Measurements from ENCODE around the gene IGDCC3.

Gene IGDCC3

GRCh38 chr15:65414841-65415621 lies 37.2 kb upstream of the IGDCC3 start:
- H3K36me3 ChIP-seq (ENCODE audit: insufficient read depth, low read length), result no peaks in the 10 kb centered on the region
- H3K27me3 ChIP-seq (ENCODE audit: insufficient read depth, low read length), result 0 out of 2 replicates have a peak, but pooled peaks cover 10% of the 10 kb centered on the region
- no peaks in the 10 kb centered on the region for H3K4me1 ChIP-seq (ENCODE audit: insufficient read depth, low read length, severe bottlenecking)
- no peak for TF ChIP-seq EZH2 (IDR thresholded peaks at IDR 0.05; ENCODE audit: borderline replicate concordance, low read length)
- TF ChIP-seq, protein P1, sequence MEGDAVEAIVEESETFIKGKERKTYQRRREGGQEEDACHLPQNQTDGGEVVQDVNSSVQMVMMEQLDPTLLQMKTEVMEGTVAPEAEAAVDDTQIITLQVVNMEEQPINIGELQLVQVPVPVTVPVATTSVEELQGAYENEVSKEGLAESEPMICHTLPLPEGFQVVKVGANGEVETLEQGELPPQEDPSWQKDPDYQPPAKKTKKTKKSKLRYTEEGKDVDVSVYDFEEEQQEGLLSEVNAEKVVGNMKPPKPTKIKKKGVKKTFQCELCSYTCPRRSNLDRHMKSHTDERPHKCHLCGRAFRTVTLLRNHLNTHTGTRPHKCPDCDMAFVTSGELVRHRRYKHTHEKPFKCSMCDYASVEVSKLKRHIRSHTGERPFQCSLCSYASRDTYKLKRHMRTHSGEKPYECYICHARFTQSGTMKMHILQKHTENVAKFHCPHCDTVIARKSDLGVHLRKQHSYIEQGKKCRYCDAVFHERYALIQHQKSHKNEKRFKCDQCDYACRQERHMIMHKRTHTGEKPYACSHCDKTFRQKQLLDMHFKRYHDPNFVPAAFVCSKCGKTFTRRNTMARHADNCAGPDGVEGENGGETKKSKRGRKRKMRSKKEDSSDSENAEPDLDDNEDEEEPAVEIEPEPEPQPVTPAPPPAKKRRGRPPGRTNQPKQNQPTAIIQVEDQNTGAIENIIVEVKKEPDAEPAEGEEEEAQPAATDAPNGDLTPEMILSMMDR (IDR thresholded peaks at IDR 0.05; ENCODE audit: low read length), result no peak
- H3K4me3 ChIP-seq (ENCODE audit: low read depth, low read length, poor library complexity, severe bottlenecking), result no peak overlapping the region
- no peak overlapping the region for H2AFZ ChIP-seq (ENCODE audit: low read length)
- no peaks in the 10 kb centered on the region for H3K79me2 ChIP-seq (ENCODE audit: insufficient read depth, low read length)
- no peak overlapping the region for H3K9ac ChIP-seq (ENCODE audit: low read length)
- no peaks in the 10 kb centered on the region for H4K20me1 ChIP-seq (ENCODE audit: insufficient read depth, low read length)
- no peak overlapping the region for H3K27ac ChIP-seq (ENCODE audit: low read depth, low read length, poor library complexity, severe bottlenecking)
- no peaks in the 10 kb centered on the region for H3K9me2 ChIP-seq (ENCODE audit: low read depth, low read length)
- no peak overlapping the region for H3K4me2 ChIP-seq (ENCODE audit: low read length)
- H3K9me3 ChIP-seq (ENCODE audit: low read length), result no peaks in the 10 kb centered on the region
- no peaks in the 10 kb centered on the region for H3F3A ChIP-seq (ENCODE audit: insufficient read depth, low read length)

GRCh38 chr15:65413760-65414144 lies 36.0 kb upstream of the IGDCC3 start:
- Histone ChIP-seq H3F3A (ENCODE audit: insufficient read depth, low read length) (no peaks in the 10 kb centered on the region), H3K27me3 (ENCODE audit: insufficient read depth, low read length) (0 out of 2 replicates have a peak, but pooled peaks cover 10% of the 10 kb centered on the region), H3K27ac (ENCODE audit: low read depth, low read length, poor library complexity, severe bottlenecking) (no peak overlapping the region), H3K9ac (ENCODE audit: low read length) (no peak overlapping the region), H3K4me2 (ENCODE audit: low read length) (no peak overlapping the region), H3K36me3 (ENCODE audit: insufficient read depth, low read length) (no peaks in the 10 kb centered on the region), H3K79me2 (ENCODE audit: insufficient read depth, low read length) (no peaks in the 10 kb centered on the region), H2AFZ (ENCODE audit: low read length) (no peak overlapping the region), H3K4me3 (ENCODE audit: low read depth, low read length, poor library complexity, severe bottlenecking) (no peak overlapping the region), H3K4me1 (ENCODE audit: insufficient read depth, low read length, severe bottlenecking) (peaks cover 7% of the 10 kb centered on the region), H4K20me1 (ENCODE audit: insufficient read depth, low read length) (no peaks in the 10 kb centered on the region), H3K9me3 (ENCODE audit: low read length) (no peaks in the 10 kb centered on the region), H3K9me2 (ENCODE audit: low read depth, low read length) (no peaks in the 10 kb centered on the region)
- TF ChIP-seq EZH2 (IDR thresholded peaks at IDR 0.05; ENCODE audit: borderline replicate concordance, low read length), result no peak
- TF ChIP-seq, protein P1 (IDR thresholded peaks at IDR 0.05; ENCODE audit: low read length), result no peak

DNA sequence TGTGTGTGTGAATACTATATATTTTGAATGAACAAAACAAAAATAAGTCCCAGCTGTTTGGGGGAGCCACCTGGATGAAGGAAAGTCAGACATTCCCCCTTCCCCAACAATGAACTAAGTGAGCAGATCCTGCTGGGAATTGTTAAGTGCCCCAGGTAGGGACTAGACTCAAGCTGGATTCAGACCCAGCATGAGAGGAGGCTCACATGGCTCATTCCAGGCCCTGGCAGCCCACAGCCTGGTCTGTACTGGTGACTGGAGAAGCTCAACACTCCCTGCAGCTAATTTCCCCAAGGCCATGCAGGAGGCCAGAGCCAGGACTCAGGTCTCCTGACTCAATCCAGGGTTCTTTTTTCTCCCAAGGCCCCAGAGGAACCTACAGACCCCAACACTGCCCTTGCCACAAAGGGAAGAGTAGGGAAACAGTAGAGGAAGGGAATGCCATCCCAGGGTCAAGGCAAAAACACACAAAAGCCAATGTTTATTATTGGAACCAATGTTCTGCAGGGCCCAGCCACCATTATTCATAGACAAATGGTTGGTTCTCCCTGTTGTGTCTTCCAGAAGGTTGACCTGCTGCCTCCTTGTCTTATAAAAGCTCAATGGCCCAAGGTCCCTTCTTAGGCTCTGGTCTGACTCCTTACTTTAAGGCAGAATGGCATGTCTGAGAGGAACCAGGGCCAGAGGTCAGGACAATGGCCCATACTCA lies 35.4 kb upstream of the IGDCC3 start:
- no peaks in the 10 kb centered on the region for H3K9me3 ChIP-seq (ENCODE audit: low read length)
- H3K4me2 ChIP-seq (ENCODE audit: low read length), result no peak overlapping the region
- H3K27ac ChIP-seq (ENCODE audit: low read depth, low read length, poor library complexity, severe bottlenecking), result no peak overlapping the region
- no peaks in the 10 kb centered on the region for H3K9me2 ChIP-seq (ENCODE audit: low read depth, low read length)
- no peak overlapping the region for H3K9ac ChIP-seq (ENCODE audit: low read length)
- H2AFZ ChIP-seq (ENCODE audit: low read length), result no peak overlapping the region
- no peaks in the 10 kb centered on the region for H3F3A ChIP-seq (ENCODE audit: insufficient read depth, low read length)
- peaks cover 7% of the 10 kb centered on the region for H3K4me1 ChIP-seq (ENCODE audit: insufficient read depth, low read length, severe bottlenecking)
- no peaks in the 10 kb centered on the region for H4K20me1 ChIP-seq (ENCODE audit: insufficient read depth, low read length)
- H3K36me3 ChIP-seq (ENCODE audit: insufficient read depth, low read length), result no peaks in the 10 kb centered on the region
- no peak overlapping the region for H3K4me3 ChIP-seq (ENCODE audit: low read depth, low read length, poor library complexity, severe bottlenecking)
- H3K27me3 ChIP-seq (ENCODE audit: insufficient read depth, low read length), result 0 out of 2 replicates have a peak, but pooled peaks cover 10% of the 10 kb centered on the region
- TF ChIP-seq EZH2 (IDR thresholded peaks at IDR 0.05; ENCODE audit: borderline replicate concordance, low read length), result no peak
- TF ChIP-seq, protein P1 (IDR thresholded peaks at IDR 0.05; ENCODE audit: low read length), result no peak
- H3K79me2 ChIP-seq (ENCODE audit: insufficient read depth, low read length), result no peaks in the 10 kb centered on the region
